ENCODE data around the gene PMAIP1. TPM values are rescaled to one million over a fixed set of nuclear protein-coding genes. Genes with fewer than 3 reads are reported as not detected.
A peak's percentile ranks its signal among the peaks of the same experiment; 100 is the strongest.
"Not testable (repeated sequence)": the region's sequence is repeated elsewhere in the genome, so short reads cannot be mapped to it uniquely, and the experiment has no call there.

The PMAIP1 gene
- total and polyA plus RNA-seq, 2 donors from 2014 or later: 0.71 to 2.8 TPM

DNA sequence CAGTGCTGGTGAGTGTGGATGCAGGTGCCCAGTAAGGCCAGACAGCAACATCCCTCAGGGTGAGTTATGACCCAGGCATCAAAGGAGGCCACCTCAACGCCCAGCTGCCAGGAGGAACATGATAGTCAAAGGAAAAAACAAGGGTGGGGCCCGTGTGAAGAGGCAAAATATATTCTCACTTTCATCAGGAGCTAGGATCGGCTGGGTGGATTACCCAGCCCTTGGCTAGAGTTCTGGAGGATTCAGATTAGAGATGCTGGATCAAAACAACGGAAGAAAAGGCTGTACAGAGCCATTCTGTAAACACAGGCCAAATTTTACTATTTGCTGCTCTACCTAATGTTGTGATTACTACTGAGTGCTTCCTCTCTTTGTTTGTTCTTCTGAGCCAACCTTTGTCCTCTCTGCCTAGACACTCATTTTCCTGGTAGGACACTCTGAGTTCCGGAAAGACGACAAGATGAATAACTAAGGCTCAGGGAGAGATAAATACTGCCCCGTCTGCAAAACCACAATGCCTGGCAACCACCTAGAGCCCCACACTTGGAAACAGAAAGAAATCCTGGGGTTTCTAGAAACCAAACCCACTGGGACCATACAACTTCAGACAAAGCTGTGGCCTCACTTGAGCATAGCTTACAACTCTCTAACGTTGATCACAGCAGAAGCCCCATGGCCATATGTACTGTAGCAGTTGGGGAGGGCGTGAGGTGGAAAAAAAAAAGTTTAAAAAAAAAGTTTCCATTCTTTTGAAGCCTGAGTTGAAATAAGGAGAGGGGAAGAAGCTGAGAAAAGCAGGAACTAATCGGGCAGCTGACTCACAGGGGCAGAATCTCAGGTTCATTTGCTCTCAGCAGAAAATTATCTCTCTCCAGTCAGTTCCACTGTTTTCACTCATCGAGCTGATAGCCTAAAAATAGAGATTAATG lies 17.8 kb upstream of the PMAIP1 start:
- TF ChIP-seq, protein P1, sequence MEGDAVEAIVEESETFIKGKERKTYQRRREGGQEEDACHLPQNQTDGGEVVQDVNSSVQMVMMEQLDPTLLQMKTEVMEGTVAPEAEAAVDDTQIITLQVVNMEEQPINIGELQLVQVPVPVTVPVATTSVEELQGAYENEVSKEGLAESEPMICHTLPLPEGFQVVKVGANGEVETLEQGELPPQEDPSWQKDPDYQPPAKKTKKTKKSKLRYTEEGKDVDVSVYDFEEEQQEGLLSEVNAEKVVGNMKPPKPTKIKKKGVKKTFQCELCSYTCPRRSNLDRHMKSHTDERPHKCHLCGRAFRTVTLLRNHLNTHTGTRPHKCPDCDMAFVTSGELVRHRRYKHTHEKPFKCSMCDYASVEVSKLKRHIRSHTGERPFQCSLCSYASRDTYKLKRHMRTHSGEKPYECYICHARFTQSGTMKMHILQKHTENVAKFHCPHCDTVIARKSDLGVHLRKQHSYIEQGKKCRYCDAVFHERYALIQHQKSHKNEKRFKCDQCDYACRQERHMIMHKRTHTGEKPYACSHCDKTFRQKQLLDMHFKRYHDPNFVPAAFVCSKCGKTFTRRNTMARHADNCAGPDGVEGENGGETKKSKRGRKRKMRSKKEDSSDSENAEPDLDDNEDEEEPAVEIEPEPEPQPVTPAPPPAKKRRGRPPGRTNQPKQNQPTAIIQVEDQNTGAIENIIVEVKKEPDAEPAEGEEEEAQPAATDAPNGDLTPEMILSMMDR (IDR thresholded peaks at IDR 0.05; ENCODE audit: borderline replicate concordance, extremely low read depth, insufficient read depth): no peak
- peaks cover 0 to 2% (median 0%) of the 10 kb centered on the region in 3 donors for H3K4me1 ChIP-seq (ENCODE audit: control insufficient read depth in 2 of 3, insufficient read depth in 2 of 3, low read depth in 1 of 3, low read length in 3 of 3)
- H3K4me3 ChIP-seq (ENCODE audit: low read length in 3 of 3): no peak overlapping the region
- no peaks in the 10 kb centered on the region for H3K27me3 ChIP-seq (ENCODE audit: control insufficient read depth, insufficient read depth, low read length)
- no peak for FAIRE-seq
- intact Hi-C loops (cut with DNase I): no loop called here
- no peaks in the 10 kb centered on the region for H3K9me3 ChIP-seq (ENCODE audit: control insufficient read depth in 2 of 3, insufficient read depth in 1 of 3, low read length in 3 of 3)
- H3K36me3 ChIP-seq (ENCODE audit: control insufficient read depth in 2 of 3, insufficient read depth in 3 of 3, low read length in 3 of 3): no peaks in the 10 kb centered on the region
- peak in 3 of 5 donors; percentile 53 to 69 (median 58) for DNase-seq
- no peak overlapping the region for H3K27ac ChIP-seq (ENCODE audit: low read depth in 2 of 2, low read length in 2 of 2)
- no peak overlapping the region for H3K9ac ChIP-seq (ENCODE audit: low read length in 3 of 3)

DNA sequence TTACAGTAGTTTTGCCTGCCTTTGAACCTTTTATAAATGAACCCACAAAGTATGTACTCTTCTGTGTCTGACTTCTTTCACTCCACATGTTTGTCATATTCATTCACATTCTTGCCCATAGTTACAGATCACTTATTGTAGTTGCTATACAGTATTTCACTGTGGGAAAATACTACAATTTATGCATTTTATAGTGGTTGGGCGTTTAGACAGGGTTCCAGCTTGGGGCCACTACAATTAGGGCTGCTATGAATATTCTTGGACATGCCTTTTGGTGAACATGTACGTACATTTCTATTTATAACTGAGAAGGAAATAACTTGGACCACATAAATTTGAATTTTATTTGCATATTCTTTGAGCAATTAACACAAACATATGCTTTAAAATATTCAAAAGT lies 15.4 kb upstream of the PMAIP1 start:
- H3K36me3 ChIP-seq (ENCODE audit: control insufficient read depth in 2 of 3, insufficient read depth in 3 of 3, low read length in 3 of 3): no peaks in the 10 kb centered on the region
- H3K27ac ChIP-seq (ENCODE audit: low read depth in 2 of 2, low read length in 2 of 2): no peak overlapping the region
- intact Hi-C loops (cut with DNase I): no loop called here
- H3K9ac ChIP-seq (ENCODE audit: low read length in 3 of 3): no peak overlapping the region
- H3K4me3 ChIP-seq (ENCODE audit: low read length in 3 of 3): no peak overlapping the region
- no peaks in the 10 kb centered on the region for H3K9me3 ChIP-seq (ENCODE audit: control insufficient read depth in 2 of 3, insufficient read depth in 1 of 3, low read length in 3 of 3)
- FAIRE-seq: no peak
- peaks cover 0 to 2% (median 0%) of the 10 kb centered on the region in 3 donors for H3K4me1 ChIP-seq (ENCODE audit: control insufficient read depth in 2 of 3, insufficient read depth in 2 of 3, low read depth in 1 of 3, low read length in 3 of 3)
- TF ChIP-seq, protein P1 (IDR thresholded peaks at IDR 0.05; ENCODE audit: borderline replicate concordance, extremely low read depth, insufficient read depth): no peak
- peak in 2 of 5 donors; percentile 36 to 80 for DNase-seq
- no peaks in the 10 kb centered on the region for H3K27me3 ChIP-seq (ENCODE audit: control insufficient read depth, insufficient read depth, low read length)

- Histone ChIP-seq H3K9me3 (ENCODE audit: control insufficient read depth in 2 of 3, insufficient read depth in 1 of 3, low read length in 3 of 3) (no peaks in the 10 kb centered on the region), H3K27ac (ENCODE audit: low read depth in 2 of 2, low read length in 2 of 2) (no peak overlapping the region), H3K4me1 (ENCODE audit: control insufficient read depth in 2 of 3, insufficient read depth in 2 of 3, low read depth in 1 of 3, low read length in 3 of 3) (peaks cover 0 to 2% (median 0%) of the 10 kb centered on the region in 3 donors), H3K9ac (ENCODE audit: low read length in 3 of 3) (no peak overlapping the region), H3K27me3 (ENCODE audit: control insufficient read depth, insufficient read depth, low read length) (no peaks in the 10 kb centered on the region), H3K4me3 (ENCODE audit: low read length in 3 of 3) (no peak overlapping the region), H3K36me3 (ENCODE audit: control insufficient read depth in 2 of 3, insufficient read depth in 3 of 3, low read length in 3 of 3) (no peaks in the 10 kb centered on the region)
- no peak for FAIRE-seq
- intact Hi-C loops (cut with DNase I): no loop called here
- TF ChIP-seq, protein P1 (IDR thresholded peaks at IDR 0.05; ENCODE audit: borderline replicate concordance, extremely low read depth, insufficient read depth): no peak
- no peak for DNase-seq
These were observed 14.1 kb upstream of the PMAIP1 start for GRCh38 chr18:59885579-59886163.

GRCh38 chr18:59886399-59886798 lies 13.4 kb upstream of the PMAIP1 start:
- H3K4me3 ChIP-seq (ENCODE audit: low read length in 3 of 3); FAIRE-seq; H3K9ac ChIP-seq (ENCODE audit: low read length in 3 of 3); H3K9me3 ChIP-seq (ENCODE audit: control insufficient read depth in 2 of 3, insufficient read depth in 1 of 3, low read length in 3 of 3); H3K27ac ChIP-seq (ENCODE audit: low read depth in 2 of 2, low read length in 2 of 2); H3K27me3 ChIP-seq (ENCODE audit: control insufficient read depth, insufficient read depth, low read length); H3K36me3 ChIP-seq (ENCODE audit: control insufficient read depth in 2 of 3, insufficient read depth in 3 of 3, low read length in 3 of 3); H3K4me1 ChIP-seq (ENCODE audit: control insufficient read depth in 2 of 3, insufficient read depth in 2 of 3, low read depth in 1 of 3, low read length in 3 of 3); intact Hi-C loops (cut with DNase I); DNase-seq: not testable (repeated sequence)
